SK-N-SH (cell line): ENCODE measurements around the gene MGLL. TPM values are rescaled to one million over a fixed set of nuclear protein-coding genes. Genes with fewer than 3 reads are reported as not detected.

ENCODE experiments used
- CTCF ChIA-PET: fragments of 300-600, 350-600 bp; formaldehyde crosslinking; extraction: SDS; loops from one replicate; lab custom pipeline; 2021; lab: Yijun Ruan, JAX
- POLR2A ChIA-PET: fragments of 350-600 bp; sonication (Branson Sonifier 250); formaldehyde crosslinking; extraction: SDS; loops from one replicate; lab custom pipeline; 2020; ENCODE audit warnings: antibody characterized with exemption, inconsistent platforms; lab: Yijun Ruan, JAX
- DNase-seq: peaks from one replicate; pipeline ENCODE4 v3.0.0; 2012
- H2AFZ ChIP-seq: fragments of 200-600 bp; sonication (generic); 2 replicates; pipeline ENCODE4 v1.8.1; 2016; ENCODE audit warnings: antibody characterized with exemption, mild to moderate bottlenecking, low read depth
- H3F3A ChIP-seq: fragments of 200-600 bp; sonication (generic); replicated peaks from 2 replicates; pipeline ENCODE3; 2016; ENCODE audit warnings: antibody characterized with exemption, mild to moderate bottlenecking; ENCODE audit not compliant: insufficient read depth
- H3K27ac ChIP-seq, 2 experiments: fragments of 200-500 bp in 1 of 2; fragments of 200-600 bp in 1 of 2; sonication (Bioruptor generic) in 1 of 2; sonication (generic), shearing (Covaris generic) in 1 of 2; 2 replicates each; pipeline versions ENCODE4 v1.5.1 to v1.6.1; 2014 to 2016; ENCODE audit warnings: low read depth in 2 of 2, inconsistent platforms in 1 of 2, low read length in 1 of 2, mild to moderate bottlenecking in 1 of 2, mixed read lengths in 1 of 2
- H3K27me3 ChIP-seq: fragments of 200-600 bp; sonication (generic), shearing (Covaris generic); 2 replicates; pipeline ENCODE4 v1.6.1; 2016; ENCODE audit warnings: mixed run types; ENCODE audit not compliant: insufficient read depth
- H3K36me3 ChIP-seq, 2 experiments: fragments of 200-500 bp in 1 of 2; fragments of 200-600 bp in 1 of 2; sonication (Bioruptor generic) in 1 of 2; sonication (generic) in 1 of 2; replicated peaks in 1 of 2; 2 replicates each; pipeline versions ENCODE3 to v1.5.1; 2014 to 2016; ENCODE audit warnings: low read length in 1 of 2, mild to moderate bottlenecking in 1 of 2; ENCODE audit not compliant: insufficient read depth in 2 of 2, control insufficient read depth in 1 of 2
- H3K4me1 ChIP-seq, 2 experiments: fragments of 200-500 bp in 1 of 2; fragments of 200-600 bp in 1 of 2; sonication (Bioruptor generic) in 1 of 2; sonication (generic), shearing (Covaris generic) in 1 of 2; 2 replicates each; pipeline versions ENCODE4 v1.5.1 to v1.6.1; 2014 to 2016; ENCODE audit warnings: low read depth in 1 of 2, low read length in 1 of 2, mixed run types in 1 of 2; ENCODE audit not compliant: insufficient read depth in 2 of 2, control insufficient read depth in 1 of 2
- H3K4me2 ChIP-seq: fragments of 200-600 bp; sonication (generic), shearing (Covaris generic); 2 replicates; pipeline ENCODE4 v1.6.1; 2017; ENCODE audit warnings: mixed run types
- H3K4me3 ChIP-seq, 2 experiments: fragments of 200-500 bp in 1 of 2; fragments of 200-600 bp in 1 of 2; sonication (Bioruptor generic) in 1 of 2; sonication (generic), shearing (Covaris generic) in 1 of 2; 2 replicates each; pipeline versions ENCODE4 v1.5.1 to v1.8.1; 2014 to 2016; ENCODE audit warnings: low read depth in 2 of 2, inconsistent platforms in 1 of 2, low read length in 1 of 2, mild to moderate bottlenecking in 1 of 2, mixed read lengths in 1 of 2, moderate library complexity in 1 of 2
- H3K79me2 ChIP-seq: fragments of 200-600 bp; sonication (generic); 2 replicates; pipeline ENCODE4 v1.8.1; 2017; ENCODE audit warnings: mild to moderate bottlenecking; ENCODE audit not compliant: insufficient read depth
- H3K9ac ChIP-seq: fragments of 200-600 bp; sonication (generic); 2 replicates; pipeline ENCODE4 v1.6.1; 2017; ENCODE audit warnings: mixed run types
- H3K9me2 ChIP-seq: fragments of 200-600 bp; sonication (generic); 2 replicates; pipeline ENCODE4 v1.6.1; 2017; ENCODE audit warnings: mixed run types
- H3K9me3 ChIP-seq: fragments of 200-600 bp; sonication (generic); 2 replicates; pipeline ENCODE4 v1.6.1; 2017; ENCODE audit warnings: mixed run types, mild to moderate bottlenecking, moderate library complexity
- H4K20me1 ChIP-seq: fragments of 200-600 bp; sonication (generic); 2 replicates; pipeline ENCODE4 v1.6.1; 2017; ENCODE audit warnings: mild to moderate bottlenecking, mixed run types; ENCODE audit not compliant: insufficient read depth
- CHD2 ChIP-seq: fragments of 150-350 bp; IDR thresholded peaks from 2 replicates; pipeline ENCODE4 v1.6.1; 2018; ENCODE audit warnings: low read length; ENCODE audit not compliant: partially characterized antibody
- EP300 ChIP-seq, 2 experiments: IDR thresholded peaks; 2 replicates each; pipeline versions ENCODE4 v1.4.0 to v1.6.1; 2012; ENCODE audit warnings: borderline replicate concordance in 1 of 2, low read depth in 1 of 2, low read length in 1 of 2
- FOXJ3 ChIP-seq: sonication (generic); formaldehyde crosslinking; IDR thresholded peaks from 2 replicates; pipeline ENCODE4 v1.5.1; 2020; ENCODE audit warnings: mild to moderate bottlenecking, missing genetic modification reagents
- GABPA ChIP-seq: IDR thresholded peaks from 2 replicates; pipeline ENCODE4 v1.4.0; 2012; ENCODE audit warnings: low read depth, mild to moderate bottlenecking
- GATA2 ChIP-seq: sonication (generic); formaldehyde crosslinking; IDR thresholded peaks from 2 replicates; pipeline ENCODE4 v1.5.0; 2020; ENCODE audit warnings: mild to moderate bottlenecking, missing genetic modification reagents
- POLR2AphosphoS5 ChIP-seq: IDR thresholded peaks from 2 replicates; pipeline ENCODE4 v1.6.1; 2012; ENCODE audit warnings: low read depth, low read length
- RCOR1 ChIP-seq: fragments of 150-350 bp; IDR thresholded peaks from 2 replicates; pipeline ENCODE4 v1.6.1; 2017; ENCODE audit warnings: antibody characterized with exemption, low read length
- SIN3A ChIP-seq: IDR thresholded peaks from 2 replicates; pipeline ENCODE4 v1.6.1; 2012; ENCODE audit warnings: low read depth, mild to moderate bottlenecking, low read length, moderate library complexity, borderline replicate concordance
- WGBS: methylation state at CpG from one replicate; pipeline ENCODE4 v1.1.6; 2017; ENCODE audit warnings: low lambda C conversion rate; 5-methylcytosine and 5-hydroxymethylcytosine counted together
- polyA plus RNA-seq, 3 experiments: library from polyadenylated mRNA; depleted of rRNA; stranded (reverse); fragments of >200 nt; gene quantifications; 2 replicates each; pipeline ENCODE4 v1.2.3, GENCODE V29; 2012
- TF ChIP-seq, protein P1 (sequence below): IDR thresholded peaks from 2 replicates; pipeline ENCODE4 v1.6.1; 2012; ENCODE audit warnings: mild to moderate bottlenecking, low read depth, low read length, moderate library complexity
- TF ChIP-seq, protein P2 (sequence below): IDR thresholded peaks from 2 replicates; pipeline ENCODE4 v1.4.0; 2012; ENCODE audit warnings: low read depth, borderline replicate concordance

Gene MGLL
- polyA plus RNA-seq, 1 of the 3 experiments (the other 2 are of a cell fraction) = 2.2 TPM

DNA sequence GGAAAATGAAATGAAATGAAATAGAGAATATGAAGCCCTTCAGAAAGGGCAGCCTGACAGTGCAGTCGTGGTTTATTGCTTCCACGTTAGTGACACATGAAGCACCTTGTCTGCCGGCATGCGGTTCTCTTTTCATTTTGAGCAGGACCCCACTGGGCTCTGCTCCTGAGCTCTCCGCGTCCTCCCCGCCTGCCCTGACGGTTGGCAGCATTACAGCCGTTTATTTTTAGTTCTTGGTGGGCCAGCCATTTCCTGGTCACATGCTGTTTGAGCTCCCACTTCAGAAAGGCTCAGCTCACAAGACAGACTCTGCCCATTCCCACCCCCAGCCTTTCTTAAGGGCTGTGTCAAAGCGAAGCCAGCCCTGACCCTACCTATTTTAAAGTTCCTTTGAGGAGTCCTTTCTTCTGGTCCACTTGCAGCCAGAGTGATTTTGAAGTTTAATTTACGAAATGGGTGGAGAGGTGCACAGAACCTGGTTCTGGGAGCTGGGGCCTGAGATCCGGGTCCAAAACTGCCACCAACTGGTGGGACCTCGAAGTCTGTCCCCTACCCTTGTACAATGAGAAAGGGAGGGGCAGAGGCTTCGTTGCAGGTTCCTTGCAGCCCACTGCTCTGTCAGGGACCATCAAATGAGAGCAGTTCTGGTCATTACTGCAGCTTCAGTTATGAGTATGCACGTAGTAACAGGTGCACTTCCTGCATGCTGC lies 60.1 kb downstream of the MGLL start (continued):
- TF ChIP-seq, protein P1, sequence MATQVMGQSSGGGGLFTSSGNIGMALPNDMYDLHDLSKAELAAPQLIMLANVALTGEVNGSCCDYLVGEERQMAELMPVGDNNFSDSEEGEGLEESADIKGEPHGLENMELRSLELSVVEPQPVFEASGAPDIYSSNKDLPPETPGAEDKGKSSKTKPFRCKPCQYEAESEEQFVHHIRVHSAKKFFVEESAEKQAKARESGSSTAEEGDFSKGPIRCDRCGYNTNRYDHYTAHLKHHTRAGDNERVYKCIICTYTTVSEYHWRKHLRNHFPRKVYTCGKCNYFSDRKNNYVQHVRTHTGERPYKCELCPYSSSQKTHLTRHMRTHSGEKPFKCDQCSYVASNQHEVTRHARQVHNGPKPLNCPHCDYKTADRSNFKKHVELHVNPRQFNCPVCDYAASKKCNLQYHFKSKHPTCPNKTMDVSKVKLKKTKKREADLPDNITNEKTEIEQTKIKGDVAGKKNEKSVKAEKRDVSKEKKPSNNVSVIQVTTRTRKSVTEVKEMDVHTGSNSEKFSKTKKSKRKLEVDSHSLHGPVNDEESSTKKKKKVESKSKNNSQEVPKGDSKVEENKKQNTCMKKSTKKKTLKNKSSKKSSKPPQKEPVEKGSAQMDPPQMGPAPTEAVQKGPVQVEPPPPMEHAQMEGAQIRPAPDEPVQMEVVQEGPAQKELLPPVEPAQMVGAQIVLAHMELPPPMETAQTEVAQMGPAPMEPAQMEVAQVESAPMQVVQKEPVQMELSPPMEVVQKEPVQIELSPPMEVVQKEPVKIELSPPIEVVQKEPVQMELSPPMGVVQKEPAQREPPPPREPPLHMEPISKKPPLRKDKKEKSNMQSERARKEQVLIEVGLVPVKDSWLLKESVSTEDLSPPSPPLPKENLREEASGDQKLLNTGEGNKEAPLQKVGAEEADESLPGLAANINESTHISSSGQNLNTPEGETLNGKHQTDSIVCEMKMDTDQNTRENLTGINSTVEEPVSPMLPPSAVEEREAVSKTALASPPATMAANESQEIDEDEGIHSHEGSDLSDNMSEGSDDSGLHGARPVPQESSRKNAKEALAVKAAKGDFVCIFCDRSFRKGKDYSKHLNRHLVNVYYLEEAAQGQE = no peak
- TF ChIP-seq FOXJ3 (no peak), GABPA (no peak), RCOR1 (no peak)

DNA sequence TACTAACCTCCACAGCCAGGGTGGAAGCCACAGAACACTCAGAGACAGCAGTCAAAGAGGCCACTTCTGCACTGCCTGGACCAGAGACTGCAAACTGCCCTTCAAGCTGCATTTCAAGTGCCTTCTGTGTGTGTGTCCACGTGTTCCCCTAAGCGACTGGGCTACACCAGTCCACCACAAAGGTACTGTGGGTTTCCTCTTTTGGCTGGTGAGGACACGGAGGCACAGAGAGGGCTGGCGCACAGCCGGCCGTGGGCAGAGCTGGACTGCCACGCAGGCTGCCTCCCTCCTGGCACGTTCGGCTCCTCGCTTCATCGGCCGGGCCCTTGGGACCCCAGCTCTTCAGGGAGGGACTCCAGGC lies 60.9 kb downstream of the MGLL start:
- CTCF ChIA-PET = interaction anchor here (0.6 to 1.6 kb wide), 4 partner anchors 13 to 79 kb away, joined by 3 read pairs; no protein-coding TSS in a partner anchor
- no peak for DNase-seq
- Histone ChIP-seq H3K4me3 (no peak overlapping the region), H3K27me3 (no peaks in the 10 kb centered on the region), H3K9me3 (no peaks in the 10 kb centered on the region), H3K36me3 (no peaks in the 10 kb centered on the region), H4K20me1 (no peaks in the 10 kb centered on the region), H2AFZ (no peak overlapping the region), H3K9me2 (no peaks in the 10 kb centered on the region), H3F3A (no peaks in the 10 kb centered on the region), H3K79me2 (no peaks in the 10 kb centered on the region), H3K27ac (no peak overlapping the region), H3K4me2 (no peak overlapping the region), H3K4me1 (peaks cover 2 to 8% of the 10 kb centered on the region in 2 experiments; a peak in 2 of 4 replicates), H3K9ac (no peak overlapping the region)
- 80% methylated on average over 1 of the region's 12 CpGs for WGBS
- no peak for TF ChIP-seq EP300 (IDR thresholded peaks at IDR 0.05; ENCODE audit: borderline replicate concordance in 1 of 2, low read depth in 1 of 2, low read length in 1 of 2)
- TF ChIP-seq CHD2 = no peak
- no peak for TF ChIP-seq POLR2AphosphoS5
- TF ChIP-seq, protein P2, sequence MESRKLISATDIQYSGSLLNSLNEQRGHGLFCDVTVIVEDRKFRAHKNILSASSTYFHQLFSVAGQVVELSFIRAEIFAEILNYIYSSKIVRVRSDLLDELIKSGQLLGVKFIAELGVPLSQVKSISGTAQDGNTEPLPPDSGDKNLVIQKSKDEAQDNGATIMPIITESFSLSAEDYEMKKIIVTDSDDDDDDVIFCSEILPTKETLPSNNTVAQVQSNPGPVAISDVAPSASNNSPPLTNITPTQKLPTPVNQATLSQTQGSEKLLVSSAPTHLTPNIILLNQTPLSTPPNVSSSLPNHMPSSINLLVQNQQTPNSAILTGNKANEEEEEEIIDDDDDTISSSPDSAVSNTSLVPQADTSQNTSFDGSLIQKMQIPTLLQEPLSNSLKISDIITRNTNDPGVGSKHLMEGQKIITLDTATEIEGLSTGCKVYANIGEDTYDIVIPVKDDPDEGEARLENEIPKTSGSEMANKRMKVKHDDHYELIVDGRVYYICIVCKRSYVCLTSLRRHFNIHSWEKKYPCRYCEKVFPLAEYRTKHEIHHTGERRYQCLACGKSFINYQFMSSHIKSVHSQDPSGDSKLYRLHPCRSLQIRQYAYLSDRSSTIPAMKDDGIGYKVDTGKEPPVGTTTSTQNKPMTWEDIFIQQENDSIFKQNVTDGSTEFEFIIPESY = no peak
- TF ChIP-seq SIN3A = no peak
- TF ChIP-seq GATA2 (CRISPR knock-in tag) = no peak
- POLR2A ChIA-PET = no interaction called here
